HepG2 (cell line): Measurements from ENCODE around the gene ALAS2. TPM values are rescaled to one million over a fixed set of nuclear protein-coding genes. Genes with fewer than 3 reads are reported as not detected.

Experiments
- ATAC-seq: fragments of 200-7000 bp; cut with Tn5 transposase; 3 replicates; pipeline ENCODE4 v1.9.1; 2020; ENCODE audit warnings: mild to moderate bottlenecking, moderate library complexity
- BruUV-seq: library from RNA; stranded (reverse); fragments of 400-500 nt; replicated peaks from 2 replicates; lab custom pipeline; 2021; lab: Mats Ljungman, UMichigan
- CTCF ChIA-PET: fragments of 300-600 bp; formaldehyde crosslinking; extraction: SDS; loops from one replicate; lab custom pipeline; 2021; ENCODE audit warnings: low total read pairs, inconsistent platforms, low intra/inter-chr PET ratio; lab: Yijun Ruan, JAX
- POLR2A ChIA-PET: fragments of 350-600 bp; sonication (Branson Sonifier 250); formaldehyde crosslinking; loops from one replicate; lab custom pipeline; 2020; ENCODE audit warnings: antibody characterized with exemption, inconsistent platforms; lab: Yijun Ruan, JAX
- DNase-seq: peaks from one replicate; pipeline ENCODE4 v3.0.0-alpha.2; 2015; ENCODE audit warnings: low spot score
- FAIRE-seq: peaks from 3 replicates; lab custom pipeline; 2011; peaks lifted over from hg19 to GRCh38; lab: Jason Lieb, UNC
- H2AFZ ChIP-seq: one replicate; pipeline ENCODE4 v1.6.1; 2011; ENCODE audit warnings: low read length, inconsistent platforms
- H3K27ac ChIP-seq: fragments of 300-600 bp; 3 replicates; pipeline ENCODE4 v1.8.0; 2011; ENCODE audit warnings: mixed run types, mild to moderate bottlenecking, mixed read lengths, low read length, inconsistent platforms; ENCODE audit not compliant: insufficient read depth; ENCODE audit errors: extremely low read length
- H3K27me3 ChIP-seq, 2 experiments: fragments of 200-600 bp in 1 of 2; 2 replicates in 1 of 2; 3 replicates in 1 of 2; pipeline versions ENCODE4 v1.6.0 to v1.8.0; 2011; ENCODE audit warnings: low read length in 2 of 2, mild to moderate bottlenecking in 2 of 2, moderate library complexity in 2 of 2, inconsistent platforms in 1 of 2; ENCODE audit not compliant: insufficient read depth in 2 of 2, control insufficient read depth in 1 of 2
- H3K36me3 ChIP-seq, 2 experiments: fragments of 200-600 bp in 1 of 2; replicated peaks in 1 of 2; 2 replicates in 1 of 2; 3 replicates in 1 of 2; pipeline versions ENCODE4 v1.5.1 to v1.8.0; 2011; ENCODE audit warnings: low read length in 2 of 2, inconsistent platforms in 1 of 2; ENCODE audit not compliant: insufficient read depth in 2 of 2, control insufficient read depth in 1 of 2
- H3K4me1 ChIP-seq: 2 replicates; pipeline ENCODE4 v1.5.1; 2012; ENCODE audit warnings: low read length, inconsistent platforms; ENCODE audit not compliant: insufficient read depth
- H3K4me2 ChIP-seq: 2 replicates; pipeline ENCODE4 v1.6.0; 2011; ENCODE audit warnings: low read depth, low read length, inconsistent platforms
- H3K4me3 ChIP-seq, 3 experiments: fragments of 200-600 bp in 1 of 3; sonication (generic), shearing (Covaris generic) in 1 of 3; replicated peaks in 1 of 3; 2 replicates each; pipeline ENCODE4 v1.5.1; 2011 to 2016; ENCODE audit warnings: low read length in 3 of 3, inconsistent platforms in 2 of 3, low read depth in 2 of 3, mild to moderate bottlenecking in 2 of 3, control low read depth in 1 of 3, mixed read lengths in 1 of 3; ENCODE audit not compliant: insufficient read depth in 1 of 3
- H3K79me2 ChIP-seq: one replicate; pipeline ENCODE4 v1.6.1; 2011; ENCODE audit warnings: low read length, inconsistent platforms; ENCODE audit not compliant: insufficient read depth
- H3K9ac ChIP-seq: 2 replicates; pipeline ENCODE4 v1.6.0; 2011; ENCODE audit warnings: mild to moderate bottlenecking, low read depth, low read length, inconsistent platforms; ENCODE audit not compliant: insufficient read depth
- H3K9me3 ChIP-seq: 2 replicates; pipeline ENCODE4 v1.5.1; 2012; ENCODE audit warnings: mild to moderate bottlenecking, low read length
- H4K20me1 ChIP-seq: 2 replicates; pipeline ENCODE4 v1.6.0; 2011; ENCODE audit warnings: inconsistent platforms, mild to moderate bottlenecking, low read length, moderate library complexity; ENCODE audit not compliant: insufficient read depth
- BORCS8-MEF2B ChIP-seq: sonication (generic); formaldehyde crosslinking; IDR thresholded peaks from 2 replicates; pipeline ENCODE4 v1.8.0; 2022; ENCODE audit warnings: mild to moderate bottlenecking, missing genetic modification reagents
- ELF1 ChIP-seq: sonication (generic); formaldehyde crosslinking; IDR thresholded peaks from 2 replicates; pipeline ENCODE4 v1.4.0; 2020; ENCODE audit warnings: missing genetic modification reagents
- KAT7 ChIP-seq: IDR thresholded peaks from 2 replicates; pipeline ENCODE4 v1.6.1; 2018; ENCODE audit warnings: borderline replicate concordance, missing compliant biosample characterization
- ZIK1 ChIP-seq: sonication (generic); formaldehyde crosslinking; IDR thresholded peaks from 2 replicates; pipeline ENCODE4 v1.5.0; 2020; ENCODE audit warnings: mild to moderate bottlenecking, low read depth, missing genetic modification reagents, borderline replicate concordance
- ZKSCAN8 ChIP-seq: IDR thresholded peaks from 2 replicates; pipeline ENCODE4 v1.6.1; 2016; ENCODE audit warnings: borderline replicate concordance, missing genetic modification reagents, missing compliant biosample characterization
- ZNF607 ChIP-seq: sonication (generic); formaldehyde crosslinking; IDR thresholded peaks from 2 replicates; pipeline ENCODE4 v1.5.1; 2020; ENCODE audit warnings: missing genetic modification reagents, mild to moderate bottlenecking, borderline replicate concordance
- ZNF615 ChIP-seq: sonication (generic); formaldehyde crosslinking; IDR thresholded peaks from 2 replicates; pipeline ENCODE4 v1.5.0; 2020; ENCODE audit warnings: mild to moderate bottlenecking, missing genetic modification reagents, borderline replicate concordance
- ZNF703 ChIP-seq: sonication (generic); formaldehyde crosslinking; IDR thresholded peaks from 2 replicates; pipeline ENCODE4 v1.5.1; 2020; ENCODE audit warnings: missing genetic modification reagents, mild to moderate bottlenecking, moderate library complexity, borderline replicate concordance
- in situ Hi-C: cut with HindIII; loops from 2 replicates; pipeline ENCODE4 v1.10.0; 2017; ENCODE audit warnings: low pct_unique_long_range_greater_than_20kb; ENCODE audit not compliant: extremely low pct_ligation_motif_present
- intact Hi-C: fragments of 100-400 bp; cut with micrococcal nuclease; formaldehyde crosslinking; loops from one replicate; pipeline ENCODE4 v1.10.0; 2022; ENCODE audit not compliant: unreplicated experiment
- polyA plus RNA-seq, 8 experiments: library from polyadenylated mRNA; depleted of rRNA in 3 of 8; stranded (reverse) in 7 of 8; unstranded in 1 of 8; fragments of >200 nt; fragmentation: Illumina TruSeq in 4 of 8; extraction: Trizol in 4 of 8; gene quantifications; 2 replicates each; pipeline versions ENCODE4 v1.2.1 to v1.2.3, GENCODE V29; 2011 to 2016; ENCODE audit warnings: low read depth in 4 of 8, missing spikeins in 1 of 8, mixed read lengths in 1 of 8; ENCODE audit not compliant: insufficient read depth in 1 of 8
- total RNA-seq, 5 experiments: library from RNA; depleted of rRNA; stranded (reverse); fragments of >200 nt; fragmentation: Illumina TruSeq; extraction: Trizol; gene quantifications; 2 replicates each; pipeline ENCODE4 v1.2.3, GENCODE V29; 2016; ENCODE audit warnings: low read depth in 1 of 5
- TF ChIP-seq, protein P1 (sequence below): sonication (generic); formaldehyde crosslinking; IDR thresholded peaks from 2 replicates; pipeline ENCODE4 v1.4.0; 2020; ENCODE audit warnings: missing genetic modification reagents, borderline replicate concordance
- TF ChIP-seq, protein P2 (sequence below): sonication (generic); formaldehyde crosslinking; IDR thresholded peaks from 2 replicates; pipeline ENCODE4 v1.5.0; 2020; ENCODE audit warnings: missing genetic modification reagents
- TF ChIP-seq, protein P3 (sequence below): sonication (generic); formaldehyde crosslinking; IDR thresholded peaks from 2 replicates; pipeline ENCODE4 v1.5.0; 2020; ENCODE audit warnings: missing genetic modification reagents, mild to moderate bottlenecking, borderline replicate concordance
- TF ChIP-seq, protein P4 (sequence below), 2 experiments: sonication (generic) in 1 of 2; formaldehyde crosslinking in 1 of 2; IDR thresholded peaks; 2 replicates each; pipeline versions ENCODE4 v1.5.1 to v1.6.1; 2011 to 2020; ENCODE audit warnings: borderline replicate concordance in 1 of 2, low read depth in 1 of 2, low read length in 1 of 2, mild to moderate bottlenecking in 1 of 2, missing genetic modification reagents in 1 of 2, moderate library complexity in 1 of 2

Gene ALAS2
- total and polyA plus RNA-seq, 2 of the 13 experiments (the other 11 are each of a cell fraction or from before 2014, with no cell fraction given), result not detected

DNA sequence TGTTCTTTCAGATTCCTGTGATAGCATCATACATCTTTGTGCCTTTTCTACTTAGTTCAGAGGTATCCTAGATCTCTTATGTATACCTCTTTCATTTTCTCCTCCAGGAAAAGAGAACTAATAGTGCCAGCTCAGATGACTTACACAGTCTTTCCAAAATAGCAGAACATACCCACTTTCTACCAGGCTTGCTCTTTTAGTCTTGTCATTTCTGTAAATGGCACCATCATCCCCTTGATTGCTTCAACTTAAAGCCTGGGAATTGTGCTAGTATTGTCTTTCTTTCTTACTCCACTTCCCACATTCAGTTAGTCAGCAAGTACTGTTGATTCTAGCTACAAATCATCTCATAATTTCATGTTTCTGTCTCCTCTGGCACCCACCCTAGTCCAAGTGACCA is 25.5 kb downstream of the ALAS2 start:
- H3K9me3 ChIP-seq, result no peaks in the 10 kb centered on the region
- intact Hi-C loops, result no loop called here
- H4K20me1 ChIP-seq, result no peaks in the 10 kb centered on the region
- FAIRE-seq (no peak), DNase-seq (no peak), ATAC-seq (no peak)
- no TSS peak for BruUV-seq
- H3K27ac ChIP-seq, result no peak overlapping the region
- no peak overlapping the region for H2AFZ ChIP-seq
- ChIA-PET POLR2A (no interaction called here), CTCF (no interaction called here)
- peaks cover 9% of the 10 kb centered on the region for H3K79me2 ChIP-seq
- peaks cover 47% of the 10 kb centered on the region for H3K4me1 ChIP-seq
- no peak overlapping the region for H3K4me2 ChIP-seq
- H3K9ac ChIP-seq, result no peak overlapping the region
- in situ Hi-C loops, result no loop called here
- H3K27me3 ChIP-seq, result no peaks in the 10 kb centered on the region
- TF ChIP-seq, protein P1, sequence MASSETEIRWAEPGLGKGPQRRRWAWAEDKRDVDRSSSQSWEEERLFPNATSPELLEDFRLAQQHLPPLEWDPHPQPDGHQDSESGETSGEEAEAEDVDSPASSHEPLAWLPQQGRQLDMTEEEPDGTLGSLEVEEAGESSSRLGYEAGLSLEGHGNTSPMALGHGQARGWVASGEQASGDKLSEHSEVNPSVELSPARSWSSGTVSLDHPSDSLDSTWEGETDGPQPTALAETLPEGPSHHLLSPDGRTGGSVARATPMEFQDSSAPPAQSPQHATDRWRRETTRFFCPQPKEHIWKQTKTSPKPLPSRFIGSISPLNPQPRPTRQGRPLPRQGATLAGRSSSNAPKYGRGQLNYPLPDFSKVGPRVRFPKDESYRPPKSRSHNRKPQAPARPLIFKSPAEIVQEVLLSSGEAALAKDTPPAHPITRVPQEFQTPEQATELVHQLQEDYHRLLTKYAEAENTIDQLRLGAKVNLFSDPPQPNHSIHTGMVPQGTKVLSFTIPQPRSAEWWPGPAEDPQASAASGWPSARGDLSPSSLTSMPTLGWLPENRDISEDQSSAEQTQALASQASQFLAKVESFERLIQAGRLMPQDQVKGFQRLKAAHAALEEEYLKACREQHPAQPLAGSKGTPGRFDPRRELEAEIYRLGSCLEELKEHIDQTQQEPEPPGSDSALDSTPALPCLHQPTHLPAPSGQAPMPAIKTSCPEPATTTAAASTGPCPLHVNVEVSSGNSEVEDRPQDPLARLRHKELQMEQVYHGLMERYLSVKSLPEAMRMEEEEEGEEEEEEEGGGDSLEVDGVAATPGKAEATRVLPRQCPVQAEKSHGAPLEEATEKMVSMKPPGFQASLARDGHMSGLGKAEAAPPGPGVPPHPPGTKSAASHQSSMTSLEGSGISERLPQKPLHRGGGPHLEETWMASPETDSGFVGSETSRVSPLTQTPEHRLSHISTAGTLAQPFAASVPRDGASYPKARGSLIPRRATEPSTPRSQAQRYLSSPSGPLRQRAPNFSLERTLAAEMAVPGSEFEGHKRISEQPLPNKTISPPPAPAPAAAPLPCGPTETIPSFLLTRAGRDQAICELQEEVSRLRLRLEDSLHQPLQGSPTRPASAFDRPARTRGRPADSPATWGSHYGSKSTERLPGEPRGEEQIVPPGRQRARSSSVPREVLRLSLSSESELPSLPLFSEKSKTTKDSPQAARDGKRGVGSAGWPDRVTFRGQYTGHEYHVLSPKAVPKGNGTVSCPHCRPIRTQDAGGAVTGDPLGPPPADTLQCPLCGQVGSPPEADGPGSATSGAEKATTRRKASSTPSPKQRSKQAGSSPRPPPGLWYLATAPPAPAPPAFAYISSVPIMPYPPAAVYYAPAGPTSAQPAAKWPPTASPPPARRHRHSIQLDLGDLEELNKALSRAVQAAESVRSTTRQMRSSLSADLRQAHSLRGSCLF, result no peak
- TF ChIP-seq, protein P2, sequence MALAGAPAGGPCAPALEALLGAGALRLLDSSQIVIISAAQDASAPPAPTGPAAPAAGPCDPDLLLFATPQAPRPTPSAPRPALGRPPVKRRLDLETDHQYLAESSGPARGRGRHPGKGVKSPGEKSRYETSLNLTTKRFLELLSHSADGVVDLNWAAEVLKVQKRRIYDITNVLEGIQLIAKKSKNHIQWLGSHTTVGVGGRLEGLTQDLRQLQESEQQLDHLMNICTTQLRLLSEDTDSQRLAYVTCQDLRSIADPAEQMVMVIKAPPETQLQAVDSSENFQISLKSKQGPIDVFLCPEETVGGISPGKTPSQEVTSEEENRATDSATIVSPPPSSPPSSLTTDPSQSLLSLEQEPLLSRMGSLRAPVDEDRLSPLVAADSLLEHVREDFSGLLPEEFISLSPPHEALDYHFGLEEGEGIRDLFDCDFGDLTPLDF (CRISPR knock-in tag), result no peak
- TF ChIP-seq BORCS8-MEF2B (CRISPR knock-in tag) (no peak), ZNF703 (CRISPR knock-in tag) (no peak), ZNF615 (no peak), KAT7 (CRISPR knock-in tag) (no peak), ELF1 (CRISPR knock-in tag) (no peak), ZKSCAN8 (CRISPR knock-in tag) (no peak), ZIK1 (CRISPR knock-in tag) (no peak), ZNF607 (no peak)
- TF ChIP-seq, protein P3, sequence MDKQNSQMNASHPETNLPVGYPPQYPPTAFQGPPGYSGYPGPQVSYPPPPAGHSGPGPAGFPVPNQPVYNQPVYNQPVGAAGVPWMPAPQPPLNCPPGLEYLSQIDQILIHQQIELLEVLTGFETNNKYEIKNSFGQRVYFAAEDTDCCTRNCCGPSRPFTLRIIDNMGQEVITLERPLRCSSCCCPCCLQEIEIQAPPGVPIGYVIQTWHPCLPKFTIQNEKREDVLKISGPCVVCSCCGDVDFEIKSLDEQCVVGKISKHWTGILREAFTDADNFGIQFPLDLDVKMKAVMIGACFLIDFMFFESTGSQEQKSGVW (CRISPR knock-in tag), result no peak
- TF ChIP-seq, protein P4, sequence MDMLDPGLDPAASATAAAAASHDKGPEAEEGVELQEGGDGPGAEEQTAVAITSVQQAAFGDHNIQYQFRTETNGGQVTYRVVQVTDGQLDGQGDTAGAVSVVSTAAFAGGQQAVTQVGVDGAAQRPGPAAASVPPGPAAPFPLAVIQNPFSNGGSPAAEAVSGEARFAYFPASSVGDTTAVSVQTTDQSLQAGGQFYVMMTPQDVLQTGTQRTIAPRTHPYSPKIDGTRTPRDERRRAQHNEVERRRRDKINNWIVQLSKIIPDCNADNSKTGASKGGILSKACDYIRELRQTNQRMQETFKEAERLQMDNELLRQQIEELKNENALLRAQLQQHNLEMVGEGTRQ (IDR thresholded peaks at IDR 0.05; ENCODE audit: low read depth, low read length), result no peak
- TF ChIP-seq, protein P4 (CRISPR knock-in tag; IDR thresholded peaks at IDR 0.05; ENCODE audit: borderline replicate concordance), result no peak
- no peak overlapping the region for H3K4me3 ChIP-seq
- H3K36me3 ChIP-seq, result peaks cover 0 to 5% of the 10 kb centered on the region in 2 experiments; a peak in 3 of 5 replicates
